Lung (tissue), 12 donors: ENCODE measurements around the gene ADIPOR2. TPM values are rescaled to one million over a fixed set of nuclear protein-coding genes. Genes with fewer than 3 reads are reported as not detected.

Source experiments
- ATAC-seq: fragments of 200-7000 bp; cut with Tn5 transposase; one replicate; pipeline ENCODE4 v1.9.1; 2020; ENCODE audit warnings: moderate number of reproducible peaks; ENCODE audit not compliant: insufficient read depth, low FRiP score
- DNase-seq, 3 donors: peaks; one replicate each; pipeline ENCODE4 v3.0.0-alpha.2; 2013 to 2017
- H3K27ac ChIP-seq, 2 donors: one replicate each; pipeline ENCODE4 v1.5.1; 2013; ENCODE audit warnings: mild to moderate bottlenecking in 2 of 2, moderate library complexity in 2 of 2, control low read depth in 1 of 2, inconsistent platforms in 1 of 2, low read depth in 1 of 2, low read length in 1 of 2
- H3K27me3 ChIP-seq, 3 donors: one replicate each; pipeline ENCODE4 v1.5.1; 2013; ENCODE audit warnings: low read length in 2 of 3; ENCODE audit not compliant: control insufficient read depth in 3 of 3, insufficient read depth in 3 of 3
- H3K36me3 ChIP-seq, 4 donors: one replicate each; pipeline ENCODE4 v1.5.1; 2013; ENCODE audit warnings: low read length in 4 of 4, mild to moderate bottlenecking in 1 of 4, moderate library complexity in 1 of 4; ENCODE audit not compliant: control insufficient read depth in 4 of 4, insufficient read depth in 4 of 4
- H3K4me1 ChIP-seq, 5 donors: one replicate each; pipeline ENCODE4 v1.5.1; 2013; ENCODE audit warnings: low read length in 5 of 5, mild to moderate bottlenecking in 2 of 5, moderate library complexity in 1 of 5; ENCODE audit not compliant: control insufficient read depth in 5 of 5, insufficient read depth in 5 of 5
- H3K4me3 ChIP-seq: one replicate; pipeline ENCODE4 v1.5.1; 2013; ENCODE audit warnings: mild to moderate bottlenecking, control low read depth, moderate library complexity
- H3K9ac ChIP-seq, 2 donors: one replicate each; pipeline ENCODE4 v1.5.1; 2013; ENCODE audit warnings: low read length in 2 of 2, control low read depth in 1 of 2; ENCODE audit not compliant: insufficient read depth in 1 of 2
- H3K9me3 ChIP-seq, 4 donors: one replicate each; pipeline ENCODE4 v1.5.1; 2013; ENCODE audit warnings: low read length in 3 of 4, mild to moderate bottlenecking in 1 of 4, moderate library complexity in 1 of 4; ENCODE audit not compliant: control insufficient read depth in 4 of 4, insufficient read depth in 3 of 4
- WGBS, 2 donors: extraction: QIAGEN DNeasy Blood & Tissue Kit; methylation state at CpG; one replicate each; pipeline ENCODE4 v1.1.7; 2013; 5-methylcytosine and 5-hydroxymethylcytosine counted together
- polyA plus RNA-seq, 2 donors: library from polyadenylated mRNA; stranded (reverse); fragments of 200-250 nt; gene quantifications; one replicate each; pipeline ENCODE4 v1.2.1, GENCODE V29; 2013
- total RNA-seq, 2 donors: library from RNA; depleted of rRNA in 1 of 2; stranded (reverse); fragments of >200 nt in 1 of 2; gene quantifications; one replicate each; pipeline ENCODE4 v1.2.1, GENCODE V29; 2014 to 2021
- TF ChIP-seq, protein P1 (sequence below): IDR thresholded peaks from 2 replicates; pipeline ENCODE4 v1.5.1; 2012; ENCODE audit warnings: mild to moderate bottlenecking; ENCODE audit errors: control extremely low read depth, extremely low read depth
- donor health status: control.
- donor health status: control.
- donor health status: Bipolar disorder and iron deficiency.
- donor health status: healthy.
- donor health status: DM: yes; HTN: yes; CAD: no.

ADIPOR2 gene
- total and polyA plus RNA-seq, 4 donors: 31.9 to 61.1 (median 53.6) TPM

DNA sequence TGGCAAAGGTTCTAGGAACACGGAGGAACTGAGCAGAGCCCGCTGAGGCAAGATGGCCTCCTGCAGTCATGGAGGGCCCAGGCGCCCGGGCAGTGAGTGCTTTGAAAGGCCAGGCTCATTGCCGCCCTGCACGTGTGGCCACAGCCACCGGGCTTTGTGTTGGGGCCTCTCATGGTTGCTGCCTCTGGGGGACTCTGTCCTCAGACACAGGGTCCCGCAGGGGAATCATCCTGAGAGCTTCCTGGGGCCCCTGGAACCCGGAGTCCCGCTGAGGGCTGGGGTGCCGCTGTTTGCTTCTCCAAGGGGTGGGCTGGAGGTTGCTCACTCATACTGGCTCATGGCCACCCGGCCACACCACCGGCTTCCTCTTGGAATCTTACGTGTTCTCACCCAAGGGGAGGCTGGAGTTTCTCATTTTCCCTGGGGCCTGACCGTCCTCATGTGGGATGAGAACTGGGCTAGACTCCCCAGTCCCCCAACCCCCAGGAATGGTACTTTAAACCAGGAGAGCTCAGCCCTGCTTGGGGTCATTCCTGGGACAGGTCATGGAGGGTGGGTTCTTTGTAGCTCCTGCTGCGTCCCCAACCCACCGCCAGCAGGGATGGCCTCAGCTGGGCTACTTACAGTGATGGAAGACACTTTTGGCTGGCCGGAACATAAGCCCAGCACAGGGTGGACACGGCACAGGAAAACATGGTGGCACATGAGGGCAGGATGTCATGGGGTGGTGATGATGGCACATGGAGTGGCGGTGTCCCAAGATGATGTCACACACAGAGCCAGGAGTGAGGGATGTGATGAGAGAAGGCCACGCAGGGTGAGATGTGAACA is 108.4 kb downstream of the ADIPOR2 start:
- WGBS, 2 donors: 91% methylated on average over 20 to 21 of the region's 21 CpGs
- Histone ChIP-seq H3K4me3 (no peak overlapping the region), H3K4me1 (peaks cover 0 to 15% (median 2%) of the 10 kb centered on the region in 5 donors), H3K9me3 (no peaks in the 10 kb centered on the region), H3K27me3 (no peaks in the 10 kb centered on the region), H3K27ac (no peak overlapping the region), H3K9ac (no peak overlapping the region), H3K36me3 (no peaks in the 10 kb centered on the region)
- ATAC-seq (no peak), DNase-seq (no peak)
- TF ChIP-seq, protein P1, sequence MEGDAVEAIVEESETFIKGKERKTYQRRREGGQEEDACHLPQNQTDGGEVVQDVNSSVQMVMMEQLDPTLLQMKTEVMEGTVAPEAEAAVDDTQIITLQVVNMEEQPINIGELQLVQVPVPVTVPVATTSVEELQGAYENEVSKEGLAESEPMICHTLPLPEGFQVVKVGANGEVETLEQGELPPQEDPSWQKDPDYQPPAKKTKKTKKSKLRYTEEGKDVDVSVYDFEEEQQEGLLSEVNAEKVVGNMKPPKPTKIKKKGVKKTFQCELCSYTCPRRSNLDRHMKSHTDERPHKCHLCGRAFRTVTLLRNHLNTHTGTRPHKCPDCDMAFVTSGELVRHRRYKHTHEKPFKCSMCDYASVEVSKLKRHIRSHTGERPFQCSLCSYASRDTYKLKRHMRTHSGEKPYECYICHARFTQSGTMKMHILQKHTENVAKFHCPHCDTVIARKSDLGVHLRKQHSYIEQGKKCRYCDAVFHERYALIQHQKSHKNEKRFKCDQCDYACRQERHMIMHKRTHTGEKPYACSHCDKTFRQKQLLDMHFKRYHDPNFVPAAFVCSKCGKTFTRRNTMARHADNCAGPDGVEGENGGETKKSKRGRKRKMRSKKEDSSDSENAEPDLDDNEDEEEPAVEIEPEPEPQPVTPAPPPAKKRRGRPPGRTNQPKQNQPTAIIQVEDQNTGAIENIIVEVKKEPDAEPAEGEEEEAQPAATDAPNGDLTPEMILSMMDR: no peak

DNA sequence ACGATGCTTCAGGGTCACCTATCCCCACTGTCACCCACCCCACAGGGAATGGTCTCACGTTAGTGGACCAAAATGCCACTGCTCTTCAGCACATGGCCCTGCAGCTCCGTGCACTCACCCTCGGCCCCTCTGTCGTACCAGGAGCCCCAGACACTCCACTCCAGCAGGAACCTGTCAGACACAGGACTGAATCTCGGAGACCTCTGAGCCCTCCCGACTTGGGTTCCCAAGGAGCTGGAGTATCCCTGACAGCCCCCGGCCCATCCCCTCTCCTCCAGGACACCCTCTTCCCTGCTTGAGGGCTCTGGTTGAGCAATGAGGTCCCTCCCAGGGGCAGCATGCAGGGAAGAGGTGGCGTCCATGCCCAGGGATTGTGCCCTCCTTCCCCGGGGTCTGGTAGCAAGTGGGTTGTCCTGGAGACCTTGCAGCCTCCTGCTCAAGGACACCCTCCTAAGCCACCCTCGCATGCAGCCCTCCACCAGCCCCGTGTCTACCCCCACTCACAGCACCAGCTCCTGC is 109.1 kb downstream of the ADIPOR2 start:
- H3K4me3 ChIP-seq: no peak overlapping the region
- ATAC-seq (no peak), DNase-seq (no peak)
- H3K27me3 ChIP-seq: no peaks in the 10 kb centered on the region
- no peak overlapping the region for H3K9ac ChIP-seq
- no peaks in the 10 kb centered on the region for H3K36me3 ChIP-seq
- TF ChIP-seq, protein P1: no peak
- 72 to 90% methylated on average over 12 of the region's 12 CpGs for WGBS, 2 donors
- no peaks in the 10 kb centered on the region for H3K9me3 ChIP-seq
- no peak overlapping the region for H3K27ac ChIP-seq
- peaks cover 0 to 15% (median 2%) of the 10 kb centered on the region in 5 donors for H3K4me1 ChIP-seq

DNA sequence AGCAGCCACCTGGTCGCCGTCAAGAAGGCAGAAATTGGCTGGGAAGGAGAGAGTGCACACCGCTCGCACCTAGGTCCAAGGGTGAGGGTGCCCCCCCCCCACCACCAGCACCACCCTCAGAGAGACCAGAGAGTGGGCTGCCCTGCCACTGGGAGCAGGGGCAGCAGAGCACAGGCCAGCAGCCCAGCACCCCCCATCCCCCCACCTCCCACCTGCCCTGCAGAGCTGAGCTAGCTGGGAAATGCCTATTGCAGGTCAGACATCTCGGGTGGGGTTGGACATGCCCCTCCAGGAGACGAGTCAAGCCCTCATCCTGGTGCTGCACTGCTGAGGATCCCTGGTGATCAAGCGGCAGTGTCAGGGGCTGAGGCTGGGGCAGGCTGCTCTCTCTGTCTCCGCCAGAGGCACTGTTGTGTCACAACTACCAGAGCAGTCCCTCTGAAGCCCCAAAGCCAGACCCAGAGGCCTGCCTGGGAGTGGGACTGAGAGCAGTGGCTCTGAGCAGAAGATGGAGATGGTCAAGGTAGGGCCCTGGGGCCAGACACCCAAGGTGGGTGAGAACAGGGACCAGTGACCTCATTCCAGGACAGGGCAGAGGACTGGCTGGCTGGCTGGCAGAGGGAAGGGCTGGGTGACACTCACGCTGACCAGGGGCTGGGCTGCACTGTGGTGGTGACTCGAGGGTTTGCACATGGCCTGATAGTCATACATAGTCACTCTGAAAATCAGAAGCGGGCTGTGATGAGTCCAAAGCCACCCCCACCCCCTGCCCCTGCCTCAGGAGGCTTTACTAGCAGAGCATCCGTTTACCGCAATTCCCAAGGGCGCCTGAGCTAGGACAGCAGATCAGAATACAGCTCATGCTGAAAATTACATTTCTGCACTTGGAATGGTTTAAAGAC is 109.8 kb downstream of the ADIPOR2 start:
- Histone ChIP-seq H3K4me1 (peaks cover 0 to 13% (median 2%) of the 10 kb centered on the region in 5 donors), H3K27ac (no peak overlapping the region), H3K27me3 (no peaks in the 10 kb centered on the region), H3K9ac (no peak overlapping the region), H3K36me3 (no peaks in the 10 kb centered on the region), H3K4me3 (no peak overlapping the region), H3K9me3 (no peaks in the 10 kb centered on the region)
- TF ChIP-seq, protein P1: peak; percentile 38
- ATAC-seq (no peak), DNase-seq (peak in 1 of 3 donors; percentile 74)
- 65 to 76% methylated on average over 14 of the region's 14 CpGs for WGBS, 2 donors
